ENCODE measurements around the gene TMPRSS11B.
"Not testable (repeated sequence)": the region's sequence is repeated elsewhere in the genome, so short reads cannot be mapped to it uniquely, and the experiment has no call there.

TMPRSS11B gene

GRCh38 chr4:68218044-68218443 is 27.4 kb downstream of the TMPRSS11B start:
- TF ChIP-seq CTCF (IDR thresholded peaks at IDR 0.05; ENCODE audit: insufficient read depth, missing control alignments), result no peak
- no peak for DNase-seq (ENCODE audit: insufficient read length, low spot score)
- no peak for FAIRE-seq

- FAIRE-seq (peak; percentile 63), DNase-seq (ENCODE audit: insufficient read length, low spot score) (no peak)
- no peak for TF ChIP-seq CTCF (IDR thresholded peaks at IDR 0.05; ENCODE audit: insufficient read depth, missing control alignments)
Observed at GRCh38 chr4:68216501-68216900, 29.0 kb downstream of the TMPRSS11B start.

GRCh38 chr4:68209003-68209402 is 36.5 kb downstream of the TMPRSS11B start:
- TF ChIP-seq CTCF (IDR thresholded peaks at IDR 0.05; ENCODE audit: insufficient read depth, missing control alignments), result no peak
- FAIRE-seq (no peak), DNase-seq (ENCODE audit: insufficient read length, low spot score) (no peak)

DNA sequence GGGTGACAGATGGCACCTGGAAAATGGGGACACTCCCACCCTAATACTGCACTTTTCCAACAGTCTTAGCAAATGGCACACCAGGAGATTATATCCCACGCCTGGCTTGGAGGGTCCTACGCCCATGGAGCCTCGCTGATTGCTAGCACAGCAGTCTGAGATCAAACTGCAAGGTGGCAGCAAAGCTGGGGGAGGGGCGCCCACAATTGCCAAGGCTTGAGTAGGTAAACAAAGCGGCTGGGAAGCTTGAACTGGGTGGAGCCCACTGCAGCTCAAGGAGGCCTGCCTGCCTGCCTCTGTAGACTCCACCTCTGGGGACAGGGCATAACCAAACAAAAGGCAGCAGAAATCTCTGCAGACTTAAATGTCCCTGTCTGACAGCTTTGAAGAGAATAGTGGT is 51.2 kb downstream of the TMPRSS11B start:
- FAIRE-seq; DNase-seq (ENCODE audit: insufficient read length, low spot score): not testable (repeated sequence)

DNA sequence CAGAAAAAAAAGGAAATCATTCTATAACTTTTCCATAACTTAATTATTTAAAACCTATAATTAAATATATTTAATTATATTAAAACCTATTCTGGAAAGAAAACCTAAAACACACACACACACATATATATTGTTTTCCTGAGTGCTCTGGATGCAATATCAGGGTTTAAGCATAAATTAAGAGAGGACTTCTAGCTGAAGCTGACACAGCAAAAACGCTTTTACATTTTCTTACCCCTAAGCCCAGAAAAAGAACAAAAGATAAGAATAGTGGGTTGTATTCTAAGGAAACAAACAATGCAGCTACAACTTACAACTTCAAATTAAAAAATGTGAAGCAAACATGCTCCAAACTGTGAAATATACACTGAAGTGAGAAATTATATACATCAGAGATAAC is 52.3 kb downstream of the TMPRSS11B start:
- TF ChIP-seq CTCF (IDR thresholded peaks at IDR 0.05; ENCODE audit: insufficient read depth, missing control alignments), result no peak
- no peak for DNase-seq (ENCODE audit: insufficient read length, low spot score)
- FAIRE-seq, result no peak

- no peak for DNase-seq (ENCODE audit: insufficient read length, low spot score)
- no peak for TF ChIP-seq CTCF (IDR thresholded peaks at IDR 0.05; ENCODE audit: insufficient read depth, missing control alignments)
- FAIRE-seq, result no peak
Observed at GRCh38 chr4:68187145-68187544, 58.3 kb downstream of the TMPRSS11B start.

DNA sequence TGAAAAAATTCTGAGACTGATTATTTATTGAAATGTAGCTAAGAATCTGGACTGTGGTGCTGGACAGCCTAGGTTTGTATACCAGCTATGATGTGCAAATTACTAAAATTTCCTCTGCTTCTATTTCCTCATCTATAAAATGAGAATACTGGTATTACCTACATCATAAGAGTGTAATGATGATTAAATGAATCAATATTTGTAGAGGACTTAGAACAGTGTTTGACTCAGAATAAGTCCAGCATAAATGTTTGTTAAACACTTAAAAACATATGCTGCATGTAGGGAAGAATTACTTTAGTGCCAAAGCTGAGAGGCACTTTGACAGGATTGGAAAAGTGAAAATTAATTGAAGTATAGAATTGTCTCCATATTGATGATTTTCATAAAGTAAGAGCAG is 60.6 kb downstream of the TMPRSS11B start:
- DNase-seq (ENCODE audit: insufficient read length, low spot score) (no peak), FAIRE-seq (no peak)
- TF ChIP-seq CTCF (IDR thresholded peaks at IDR 0.05; ENCODE audit: insufficient read depth, missing control alignments), result no peak

DNA sequence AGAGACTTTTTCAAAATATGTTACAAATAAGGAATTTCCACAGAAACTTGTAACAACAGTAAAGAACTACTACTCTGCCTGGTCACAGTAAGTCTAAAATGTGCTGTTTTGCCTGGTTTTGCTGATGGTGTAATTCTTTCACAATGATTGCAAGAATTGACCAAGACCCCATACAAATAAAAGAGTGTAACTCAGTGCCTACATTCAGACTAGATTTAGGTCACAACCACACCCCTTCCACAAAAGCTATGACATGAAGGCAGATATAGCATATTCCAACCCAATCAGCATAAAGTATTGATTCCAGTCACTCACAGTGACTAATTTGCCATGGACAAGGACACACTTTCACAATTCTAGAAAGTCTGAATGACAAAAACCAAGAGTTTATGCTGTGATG is 62.1 kb downstream of the TMPRSS11B start:
- DNase-seq (ENCODE audit: insufficient read length, low spot score) (no peak), FAIRE-seq (no peak)
- TF ChIP-seq CTCF (IDR thresholded peaks at IDR 0.05; ENCODE audit: insufficient read depth, missing control alignments), result no peak
